ENCODE results near the gene GLT8D2.

The GLT8D2 gene

DNA sequence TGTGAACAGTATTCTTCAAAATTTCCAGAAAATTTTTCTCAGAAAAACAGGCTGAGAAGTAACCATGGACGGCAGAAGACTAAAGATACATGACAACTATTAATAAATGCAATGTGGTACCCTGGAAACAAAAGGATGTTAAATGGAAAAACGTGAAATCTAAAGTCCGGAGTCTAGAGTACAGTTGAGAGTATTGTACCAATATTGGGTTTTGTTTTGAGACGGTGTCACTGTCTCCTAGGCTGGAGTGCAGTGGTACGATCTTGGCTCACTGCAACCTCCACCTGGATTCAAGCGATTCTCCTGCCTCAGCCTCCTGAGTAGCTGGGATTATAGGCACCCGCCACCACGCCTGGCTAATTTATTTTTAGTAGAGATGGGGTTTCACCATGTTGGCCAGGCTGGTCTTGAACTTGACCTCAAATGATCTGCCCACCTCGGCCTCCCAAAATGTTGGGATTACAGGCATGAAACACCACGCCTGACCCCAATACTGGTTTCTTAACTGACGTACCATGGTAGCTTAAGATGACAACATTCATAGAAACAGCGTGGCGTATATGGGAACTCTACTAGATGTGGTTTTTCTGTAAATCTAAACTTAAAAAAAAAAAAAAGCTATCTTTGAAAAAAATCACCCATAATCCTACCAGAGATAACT, 101.1 kb downstream of the GLT8D2 start:
- DNase-seq (ENCODE audit: low read depth in 2 of 2), result no peak

DNA sequence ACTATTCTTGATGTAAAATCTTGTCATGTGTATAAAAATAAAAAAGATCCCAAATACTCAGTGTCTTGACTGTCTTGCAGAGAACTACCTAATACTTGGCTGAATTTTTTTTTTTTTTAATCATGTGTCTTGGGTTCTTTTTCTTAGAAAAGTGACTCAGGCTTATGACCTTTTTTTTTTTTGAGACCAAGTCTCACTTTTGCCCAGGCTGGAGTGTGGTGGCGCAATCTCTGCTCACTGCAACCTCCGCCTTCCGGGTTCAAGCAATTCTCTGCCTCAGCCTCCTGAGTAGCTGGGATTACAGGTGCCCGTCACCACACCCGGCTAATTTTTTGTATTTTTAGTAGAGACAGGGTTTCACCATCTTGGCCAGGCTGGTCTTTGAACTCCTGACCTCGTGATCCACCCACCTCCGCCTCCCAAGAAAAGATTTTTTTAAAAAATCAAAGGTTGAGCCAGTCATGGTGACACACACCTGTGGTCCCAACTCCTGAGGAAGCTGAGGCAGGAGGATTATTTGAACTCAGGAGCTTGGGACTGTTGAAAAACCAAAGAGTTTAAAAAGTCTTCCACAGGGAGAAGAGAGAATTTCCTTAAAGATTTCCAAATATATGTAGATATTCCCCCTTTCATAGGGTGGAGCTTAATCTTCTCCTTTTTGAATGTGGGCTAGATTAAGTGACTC, 102.0 kb downstream of the GLT8D2 start:
- no peak for DNase-seq (ENCODE audit: low read depth in 2 of 2)

DNA sequence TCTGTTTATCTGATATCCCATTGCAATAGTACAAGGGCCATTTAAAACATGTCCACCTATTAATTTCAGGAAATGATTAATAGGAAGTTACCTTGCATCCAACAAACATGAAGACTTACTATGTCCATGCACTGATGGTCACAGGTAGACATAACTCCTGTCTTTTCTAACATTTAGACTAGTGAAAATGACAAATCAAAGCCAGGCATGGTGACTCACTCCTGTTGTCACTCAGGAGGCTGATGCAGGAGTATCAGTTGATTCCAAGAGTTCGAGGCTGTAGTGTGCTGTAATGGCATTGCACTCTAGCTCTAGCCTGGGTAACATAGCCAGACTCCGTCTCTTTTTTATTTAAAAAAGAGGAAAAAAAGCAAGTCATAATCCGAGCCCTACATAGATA, 105.0 kb downstream of the GLT8D2 start:
- no peak for DNase-seq (ENCODE audit: low read depth in 2 of 2)

All from stimulated activated CD8-positive, alpha-beta memory T cell treated with anti-CD3 and anti-CD28 coated beads, Interleukin-7, amount 100 ng/mL, for 4 hours (primary cell).